ENCODE results near the gene ADAMTS9.
A peak's percentile ranks its signal among the peaks of the same experiment; 100 is the strongest.

The ADAMTS9 gene

GRCh38 chr3:64696896-64697295, 9.1 kb upstream of the ADAMTS9 start:
- TF ChIP-seq GATA2 (IDR thresholded peaks at IDR 0.05; ENCODE audit: low read depth, low read length) = no peak
- TF ChIP-seq GATA3 (IDR thresholded peaks at IDR 0.05; ENCODE audit: low read depth, low read length) = no peak

DNA sequence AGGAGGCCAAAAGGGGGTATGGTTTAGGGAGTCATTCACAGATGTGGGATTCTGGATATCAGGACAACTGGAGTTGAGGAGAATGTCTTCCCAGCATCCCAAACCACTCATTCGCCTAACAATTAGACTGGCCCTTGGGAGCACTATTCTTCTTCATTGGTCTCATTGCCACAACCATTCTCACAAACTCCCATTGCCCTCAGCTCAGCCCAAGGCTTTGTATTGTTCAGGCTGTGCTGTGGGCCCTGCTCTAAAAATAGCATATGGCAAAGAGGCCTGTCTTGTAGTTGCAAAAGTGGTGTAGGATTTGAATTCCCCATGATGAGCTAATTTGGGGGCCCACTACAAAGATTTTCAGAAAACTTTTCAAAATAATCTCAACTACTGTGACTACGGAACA, 6.3 kb upstream of the ADAMTS9 start:
- TF ChIP-seq GATA3 (IDR thresholded peaks at IDR 0.05; ENCODE audit: low read depth, low read length) = no peak
- no peak for TF ChIP-seq GATA2 (IDR thresholded peaks at IDR 0.05; ENCODE audit: low read depth, low read length)

DNA sequence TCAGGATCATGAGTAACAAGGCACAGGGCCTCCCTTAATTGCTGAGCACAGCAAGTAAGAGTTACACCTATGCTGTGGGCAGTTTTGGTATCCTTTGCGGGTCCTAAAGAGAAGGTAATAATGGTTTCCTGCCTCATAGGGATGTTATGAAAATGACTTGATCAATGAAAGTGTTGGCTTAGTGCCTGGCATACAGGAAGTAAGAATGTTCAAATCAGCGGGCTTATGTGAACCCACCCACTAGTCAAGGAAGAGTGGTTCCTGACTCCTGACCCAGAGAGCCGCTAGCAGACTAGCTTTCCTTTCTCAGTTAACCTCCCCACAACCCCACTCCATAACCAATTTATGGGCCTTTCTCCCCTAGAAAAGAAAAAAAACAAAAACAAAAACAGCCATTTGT, 5.2 kb upstream of the ADAMTS9 start:
- TF ChIP-seq GATA3 (IDR thresholded peaks at IDR 0.05; ENCODE audit: low read depth, low read length) (no peak), GATA2 (IDR thresholded peaks at IDR 0.05; ENCODE audit: low read depth, low read length) (no peak)

DNA sequence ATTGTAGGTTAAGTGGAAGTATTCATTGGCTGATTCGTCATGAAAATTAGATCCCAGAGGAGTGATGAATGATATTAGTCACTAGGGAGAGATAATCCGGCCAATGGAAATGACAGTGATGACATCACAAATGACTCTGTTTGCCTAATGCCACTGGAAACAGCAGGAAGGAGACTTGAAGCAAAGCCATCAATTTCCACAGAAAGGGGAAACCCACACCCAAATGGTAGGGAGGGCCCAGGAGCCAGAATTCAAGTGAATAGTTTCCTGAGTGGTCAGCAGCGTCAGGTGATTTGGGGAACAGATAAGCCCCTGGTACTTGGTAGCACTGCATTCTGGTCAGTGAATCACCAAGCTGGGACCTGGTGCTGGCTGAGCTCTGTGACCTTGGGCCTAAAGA, 3.3 kb upstream of the ADAMTS9 start:
- TF ChIP-seq GATA3 (IDR thresholded peaks at IDR 0.05; ENCODE audit: low read depth, low read length) = no peak
- TF ChIP-seq GATA2 (IDR thresholded peaks at IDR 0.05; ENCODE audit: low read depth, low read length) = 0 out of 2 replicates have a peak, but pooled peaks have one; percentile 39

- TF ChIP-seq GATA3 (IDR thresholded peaks at IDR 0.05; ENCODE audit: low read depth, low read length) (no peak), GATA2 (IDR thresholded peaks at IDR 0.05; ENCODE audit: low read depth, low read length) (no peak)
Observed at GRCh38 chr3:64687086-64687780, 567 bp downstream of the ADAMTS9 start.

GRCh38 chr3:64686446-64686908, 1.3 kb downstream of the ADAMTS9 start:
- no peak for TF ChIP-seq GATA2 (IDR thresholded peaks at IDR 0.05; ENCODE audit: low read depth, low read length)
- TF ChIP-seq GATA3 (IDR thresholded peaks at IDR 0.05; ENCODE audit: low read depth, low read length) = no peak

DNA sequence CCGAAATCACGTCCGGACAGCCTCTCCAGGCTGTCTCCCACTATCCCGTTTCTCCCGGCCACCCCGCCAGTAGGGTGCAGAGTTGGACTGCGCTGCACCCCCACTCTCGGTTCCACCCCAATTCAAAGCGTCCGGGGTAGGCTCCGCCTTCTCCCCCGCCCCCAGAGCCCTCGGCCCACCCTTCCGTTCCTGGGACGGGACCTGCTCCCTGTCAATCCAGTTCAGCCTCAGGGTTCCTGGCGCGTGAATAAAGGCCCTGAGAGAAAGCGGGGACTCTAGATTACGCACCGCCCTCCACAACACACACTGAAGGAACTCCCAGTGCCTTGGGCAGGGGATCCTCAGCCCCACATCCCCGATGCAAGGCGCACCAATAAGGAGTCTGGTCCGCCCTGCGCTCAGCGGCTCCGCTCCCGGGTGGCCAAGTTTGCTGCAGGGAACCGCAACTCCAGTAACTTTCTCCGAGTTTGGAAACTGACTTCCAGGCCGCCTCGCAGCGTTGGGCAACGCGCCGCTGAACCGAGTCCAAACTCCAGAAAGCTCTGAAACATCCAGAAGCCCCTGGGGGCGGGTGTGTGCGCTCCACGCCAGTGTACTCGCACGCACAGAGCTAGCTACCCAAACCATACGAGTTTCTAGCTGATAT, 1.9 kb downstream of the ADAMTS9 start:
- no peak for TF ChIP-seq GATA2 (IDR thresholded peaks at IDR 0.05; ENCODE audit: low read depth, low read length)
- no peak for TF ChIP-seq GATA3 (IDR thresholded peaks at IDR 0.05; ENCODE audit: low read depth, low read length)

DNA sequence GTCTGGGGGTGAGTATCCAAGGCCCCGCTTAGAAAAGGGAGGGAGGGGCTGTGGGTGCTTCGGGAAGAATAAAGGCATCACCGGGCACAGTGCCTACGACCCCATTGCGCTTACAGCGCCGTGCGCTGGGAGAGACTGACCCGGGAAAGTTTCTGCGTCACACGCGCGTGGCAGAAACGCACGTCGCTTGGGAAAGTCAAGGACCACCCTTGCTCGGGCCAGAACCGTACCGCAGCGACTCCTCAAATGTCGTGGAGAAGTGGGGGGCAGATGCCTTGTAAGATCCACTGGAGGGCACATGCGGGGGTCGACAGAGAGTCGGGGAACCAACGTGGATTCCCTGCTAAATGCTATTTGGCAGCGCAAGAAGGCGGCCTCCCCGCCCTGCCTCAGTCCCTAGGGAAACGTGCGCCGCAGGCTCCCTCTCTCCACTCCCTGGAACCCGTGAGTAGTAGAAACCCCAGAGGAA, 2.4 kb downstream of the ADAMTS9 start:
- no peak for TF ChIP-seq GATA2 (IDR thresholded peaks at IDR 0.05; ENCODE audit: low read depth, low read length)
- TF ChIP-seq GATA3 (IDR thresholded peaks at IDR 0.05; ENCODE audit: low read depth, low read length) = no peak

DNA sequence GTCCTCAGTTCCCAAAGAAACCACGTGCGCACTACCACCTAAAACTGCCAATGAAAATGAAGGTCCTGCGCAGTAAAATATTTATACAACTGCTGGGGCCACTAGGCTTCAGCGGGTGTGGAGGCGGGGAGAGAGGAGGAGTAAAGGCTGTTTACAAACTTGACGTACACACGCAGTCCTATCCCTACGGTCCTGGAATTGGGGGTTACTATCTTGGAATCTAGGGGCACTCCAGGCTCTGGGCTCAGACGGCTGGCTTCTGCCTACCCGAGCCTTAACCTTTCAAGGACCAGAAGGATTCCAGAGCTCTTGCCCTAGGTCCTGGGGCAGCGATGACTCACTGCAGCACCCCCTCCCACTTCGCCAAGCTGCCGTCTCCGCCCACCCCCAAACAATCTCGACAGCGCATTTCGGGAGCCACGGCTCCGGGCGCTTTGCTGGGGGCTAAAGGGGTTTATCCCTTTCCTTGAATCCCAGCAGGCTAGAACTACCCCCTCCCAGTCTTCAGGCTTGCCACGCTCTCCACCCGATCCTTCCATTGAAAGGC, 3.0 kb downstream of the ADAMTS9 start:
- TF ChIP-seq GATA3 (IDR thresholded peaks at IDR 0.05; ENCODE audit: low read depth, low read length) (no peak), GATA2 (IDR thresholded peaks at IDR 0.05; ENCODE audit: low read depth, low read length) (peak; percentile 82)

DNA sequence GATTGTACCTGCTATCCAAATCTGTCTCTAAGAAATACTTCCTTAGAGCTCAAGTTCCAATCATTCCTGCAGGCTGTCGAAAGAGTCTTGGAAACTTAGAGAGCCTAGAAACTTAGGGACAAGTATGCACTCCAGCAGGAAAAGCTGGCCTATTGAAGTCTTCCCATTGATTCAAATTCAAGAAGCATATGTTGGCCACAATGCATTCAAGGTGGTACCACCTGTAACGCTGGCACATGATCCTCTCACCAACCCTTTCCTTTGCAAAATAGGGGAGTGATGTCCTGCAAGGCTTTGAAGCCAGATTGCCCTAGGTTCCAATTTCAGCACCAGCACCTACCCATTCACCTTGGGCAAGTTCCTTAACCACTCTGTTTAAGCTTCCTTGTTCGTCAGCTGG, 6.0 kb downstream of the ADAMTS9 start:
- TF ChIP-seq GATA3 (IDR thresholded peaks at IDR 0.05; ENCODE audit: low read depth, low read length) = no peak
- TF ChIP-seq GATA2 (IDR thresholded peaks at IDR 0.05; ENCODE audit: low read depth, low read length) = no peak

DNA sequence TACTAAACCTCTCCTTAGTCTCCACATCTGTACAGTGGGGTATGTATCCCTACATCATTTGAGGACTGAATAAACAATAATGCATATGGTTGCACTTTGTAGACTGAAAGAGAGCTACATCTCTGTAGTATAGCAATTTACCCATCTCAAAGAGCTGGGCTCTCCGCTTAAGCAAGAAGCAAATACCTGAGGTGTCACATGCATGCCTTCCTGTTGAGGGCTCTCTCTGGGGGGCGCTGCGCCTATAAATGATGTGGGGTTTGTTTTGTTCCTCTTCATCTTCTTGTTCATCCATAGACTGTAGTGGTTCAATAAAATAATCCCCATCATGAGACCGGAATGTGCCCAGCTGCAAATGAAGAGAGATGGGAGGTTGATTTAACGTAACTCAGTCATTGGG, 6.8 kb downstream of the ADAMTS9 start:
- TF ChIP-seq GATA2 (IDR thresholded peaks at IDR 0.05; ENCODE audit: low read depth, low read length) (no peak), GATA3 (IDR thresholded peaks at IDR 0.05; ENCODE audit: low read depth, low read length) (no peak)

DNA sequence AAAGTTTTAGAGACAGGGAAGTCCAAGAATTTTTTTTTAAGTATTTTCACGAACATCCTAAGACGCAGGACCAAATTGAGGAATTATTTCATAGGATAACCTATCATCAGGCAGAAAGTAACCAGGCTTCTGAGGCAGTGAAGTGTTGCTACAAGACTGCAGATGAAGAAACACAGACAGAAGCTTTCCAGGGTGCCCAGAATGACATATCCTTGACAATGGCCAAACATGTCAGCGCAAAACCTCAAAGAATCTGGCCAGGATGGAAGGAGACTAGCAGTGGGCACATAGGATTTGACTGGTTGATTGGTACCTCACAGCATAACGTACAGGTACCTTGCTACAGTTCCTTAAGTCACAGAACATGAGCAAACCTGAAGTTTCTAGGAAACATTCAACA, 7.5 kb downstream of the ADAMTS9 start:
- TF ChIP-seq GATA2 (IDR thresholded peaks at IDR 0.05; ENCODE audit: low read depth, low read length) (no peak), GATA3 (IDR thresholded peaks at IDR 0.05; ENCODE audit: low read depth, low read length) (no peak)

DNA sequence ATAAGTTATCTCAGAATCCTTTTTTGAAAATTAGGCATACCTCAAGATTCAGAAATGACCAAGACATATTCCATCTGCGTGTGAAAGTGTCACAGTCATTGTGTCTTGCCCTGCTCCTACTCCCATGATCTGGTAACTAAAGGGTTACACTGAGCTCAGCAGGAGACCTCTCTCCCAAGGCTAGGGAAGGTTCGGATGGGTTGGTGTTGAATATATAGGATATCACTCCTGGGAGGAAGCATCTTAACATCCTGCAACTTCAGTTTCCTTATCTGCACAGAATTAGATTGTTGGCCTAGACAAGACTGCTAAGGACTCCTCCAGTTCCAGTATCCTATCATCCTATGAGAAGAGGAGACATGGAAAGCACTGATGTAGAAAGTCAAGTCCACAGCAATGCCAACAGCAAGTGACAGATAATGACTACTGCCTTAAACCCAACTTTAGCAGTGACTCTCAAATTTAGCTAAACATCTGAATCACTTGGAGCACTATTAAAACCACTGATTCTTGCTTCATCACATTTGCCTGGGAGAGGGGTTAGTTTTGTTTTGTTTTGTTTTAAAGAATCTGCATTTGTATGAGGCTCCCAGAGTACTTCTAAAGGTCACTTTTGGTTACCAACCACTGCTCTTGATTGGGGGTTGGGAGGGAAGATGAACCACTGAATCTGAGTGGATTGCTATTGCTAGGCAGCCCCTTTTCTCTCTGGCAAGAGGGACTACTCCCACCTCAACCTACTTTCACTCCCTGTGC, 9.7 kb downstream of the ADAMTS9 start:
- TF ChIP-seq GATA2 (IDR thresholded peaks at IDR 0.05; ENCODE audit: low read depth, low read length) (no peak), GATA3 (IDR thresholded peaks at IDR 0.05; ENCODE audit: low read depth, low read length) (no peak)

DNA sequence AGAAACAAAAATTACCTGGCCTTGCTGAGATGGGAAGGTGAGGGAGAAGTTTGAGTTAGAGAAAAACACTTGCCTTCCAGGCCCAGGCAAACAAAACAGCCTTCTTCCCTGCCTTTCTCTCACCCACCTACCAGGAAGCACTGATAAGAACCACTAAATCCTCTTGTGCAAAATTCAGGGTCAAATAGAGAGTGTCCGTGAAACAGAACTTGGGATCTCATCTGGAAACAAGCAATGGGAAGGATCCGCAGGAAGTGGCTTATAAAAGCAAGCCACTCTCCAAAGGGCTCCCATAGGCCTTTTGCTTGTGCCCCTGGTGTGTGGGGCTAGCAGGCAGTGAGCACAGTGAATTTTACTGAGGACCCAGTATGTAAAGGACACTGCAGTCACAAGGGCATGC, 11.0 kb downstream of the ADAMTS9 start:
- TF ChIP-seq GATA2 (IDR thresholded peaks at IDR 0.05; ENCODE audit: low read depth, low read length) (no peak), GATA3 (IDR thresholded peaks at IDR 0.05; ENCODE audit: low read depth, low read length) (no peak)

All from SH-SY5Y (cell line).